Astrocyte (in vitro differentiated cells and primary cell): ENCODE data around the gene GNL3.

Experiments used
- CTCF ChIP-seq: IDR thresholded peaks from 2 replicates; pipeline ENCODE4 v1.5.1; 2011; ENCODE audit warnings: low read depth, mild to moderate bottlenecking, inconsistent platforms, low read length, moderate library complexity; ENCODE audit not compliant: insufficient read depth
- EZH2 ChIP-seq: IDR thresholded peaks from 2 replicates; pipeline ENCODE4 v1.6.1; 2012; ENCODE audit warnings: mild to moderate bottlenecking, low read length, inconsistent platforms; ENCODE audit not compliant: insufficient read depth

DNA sequence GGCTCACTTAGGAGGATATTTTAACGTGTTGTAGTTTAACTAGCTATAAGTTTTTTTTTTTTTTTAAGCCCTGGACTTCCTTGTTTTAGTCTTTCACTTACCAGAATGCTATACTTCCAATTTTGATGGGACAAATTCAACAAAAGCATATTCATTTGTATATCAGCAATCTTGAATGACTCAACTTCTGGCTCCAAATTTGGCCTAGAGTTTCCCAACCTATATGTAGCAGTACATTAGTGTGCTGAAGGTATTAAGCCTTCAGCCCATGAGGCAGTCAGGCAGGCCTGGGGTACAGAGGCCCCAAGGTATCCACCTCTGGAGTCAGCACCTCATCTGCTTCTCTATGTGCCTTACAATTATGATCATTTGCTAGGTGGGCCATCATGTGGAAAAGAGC is 6.0 kb upstream of the GNL3 start:
- TF ChIP-seq CTCF: no peak
- no peak for TF ChIP-seq EZH2
